Embryonic facial prominence (tissue), 1 donor: ENCODE data around the gene ARNT2.

Experiments
- DNase-seq: peaks from one replicate; pipeline ENCODE4 v3.0.0-alpha.2; 2016; ENCODE audit errors: extremely low spot score

ARNT2 gene

GRCh38 chr15:80441714-80442113 is 37.5 kb downstream of the ARNT2 start:
- no peak for DNase-seq

GRCh38 chr15:80442728-80443403 is 38.7 kb downstream of the ARNT2 start:
- no peak for DNase-seq

- no peak for DNase-seq
Measured at GRCh38 chr15:80444680-80445251, 40.6 kb downstream of the ARNT2 start.

- DNase-seq, result no peak
Measured at GRCh38 chr15:80445300-80446041, 41.3 kb downstream of the ARNT2 start.

- DNase-seq, result no peak
Measured at GRCh38 chr15:80447077-80447476, 42.9 kb downstream of the ARNT2 start.

- no peak for DNase-seq
Measured at GRCh38 chr15:80449825-80450224, 45.6 kb downstream of the ARNT2 start.

- no peak for DNase-seq
Measured at GRCh38 chr15:80450811-80451321, 46.7 kb downstream of the ARNT2 start.

- DNase-seq, result no peak
Measured at GRCh38 chr15:80452166-80452565, 48.0 kb downstream of the ARNT2 start.

- no peak for DNase-seq
Measured at GRCh38 chr15:80455051-80455648, 51.0 kb downstream of the ARNT2 start.

GRCh38 chr15:80455668-80456442 is 51.7 kb downstream of the ARNT2 start:
- peak; percentile 72 for DNase-seq

GRCh38 chr15:80456517-80457492 is 52.6 kb downstream of the ARNT2 start:
- DNase-seq, result no peak

GRCh38 chr15:80457896-80458295 is 53.7 kb downstream of the ARNT2 start:
- DNase-seq, result no peak

GRCh38 chr15:80458580-80458979 is 54.4 kb downstream of the ARNT2 start:
- DNase-seq, result no peak

- no peak for DNase-seq
Measured at GRCh38 chr15:80459380-80459779, 55.2 kb downstream of the ARNT2 start.

- DNase-seq, result no peak
Measured at GRCh38 chr15:80459818-80460217, 55.6 kb downstream of the ARNT2 start.

- no peak for DNase-seq
Measured at GRCh38 chr15:80461356-80462095, 57.3 kb downstream of the ARNT2 start.

GRCh38 chr15:80462111-80462510 is 57.9 kb downstream of the ARNT2 start:
- DNase-seq, result no peak

- DNase-seq, result no peak
Measured at GRCh38 chr15:80462836-80463512, 58.8 kb downstream of the ARNT2 start.

- DNase-seq, result no peak
Measured at GRCh38 chr15:80464951-80465625, 60.9 kb downstream of the ARNT2 start.
